GM12878 (cell line): Measurements from ENCODE around the gene ATG10. TPM values are rescaled to one million over a fixed set of nuclear protein-coding genes. Genes with fewer than 3 reads are reported as not detected.

Source experiments
- ATAC-seq: fragments of 200-7000 bp; cut with Tn5 transposase; 3 replicates; pipeline ENCODE4 v1.9.1; 2020; ENCODE audit warnings: mild to moderate bottlenecking, moderate library complexity
- BruUV-seq: library from RNA; stranded (reverse); fragments of 400-500 nt; replicated peaks from 2 replicates; lab custom pipeline; 2021; lab: Mats Ljungman, UMichigan
- CTCF ChIA-PET: fragments of 300-600 bp; sonication (Branson Sonifier 250); formaldehyde crosslinking; extraction: SDS; loops from one replicate; lab custom pipeline; 2021; ENCODE audit warnings: inconsistent platforms; lab: Yijun Ruan, JAX
- POLR2A ChIA-PET: fragments of 350-600 bp; formaldehyde crosslinking; extraction: SDS; loops from one replicate; lab custom pipeline; 2021; ENCODE audit warnings: inconsistent platforms; lab: Charles Lee
- RAD21 ChIA-PET: fragments of 300-600 bp; sonication (Branson Sonifier 250); formaldehyde crosslinking; loops from one replicate; lab custom pipeline; 2023; ENCODE audit warnings: antibody characterized with exemption; ENCODE audit not compliant: unreplicated experiment; lab: Charles Lee
- SMC1A ChIA-PET: fragments of 300-600 bp; sonication (Branson Sonifier 250); formaldehyde crosslinking; loops from one replicate; lab custom pipeline; 2023; ENCODE audit not compliant: unreplicated experiment, uncharacterized antibody; lab: Charles Lee
- DNase-seq: peaks from one replicate; pipeline ENCODE4 v3.0.0-alpha.2; 2011; ENCODE audit warnings: low read depth, low spot score
- FAIRE-seq: peaks from 3 replicates; lab custom pipeline; 2011; peaks lifted over from hg19 to GRCh38; lab: Jason Lieb, UNC
- H2AFZ ChIP-seq: 2 replicates; pipeline ENCODE4 v1.6.0; 2011; ENCODE audit warnings: low read depth, low read length, control low read depth; ENCODE audit not compliant: control insufficient read depth
- H3K27ac ChIP-seq: 2 replicates; pipeline ENCODE4 v1.5.1; 2011; ENCODE audit warnings: control low read depth; ENCODE audit not compliant: control insufficient read depth, insufficient read depth
- H3K27me3 ChIP-seq, 2 experiments: replicated peaks in 1 of 2; 2 replicates each; pipeline versions ENCODE4 v1.6.0 to v1.6.1; 2011; ENCODE audit warnings: low read length in 1 of 2; ENCODE audit not compliant: control insufficient read depth in 2 of 2, insufficient read depth in 2 of 2
- H3K36me3 ChIP-seq, 2 experiments: 2 replicates each; pipeline ENCODE4 v1.5.1; 2011; ENCODE audit warnings: low read length in 1 of 2; ENCODE audit not compliant: control insufficient read depth in 2 of 2, insufficient read depth in 2 of 2
- H3K4me1 ChIP-seq: 2 replicates; pipeline ENCODE4 v1.6.1; 2011; ENCODE audit warnings: mild to moderate bottlenecking, low read length, moderate library complexity, mixed read lengths; ENCODE audit not compliant: control insufficient read depth, insufficient read depth
- H3K4me2 ChIP-seq: 2 replicates; pipeline ENCODE4 v1.6.0; 2011; ENCODE audit warnings: control low read depth; ENCODE audit not compliant: control insufficient read depth, insufficient read depth
- H3K4me3 ChIP-seq: fragments of 200-600 bp; sonication (generic); 2 replicates; pipeline ENCODE4 v1.5.1; 2016
- H3K79me2 ChIP-seq: 2 replicates; pipeline ENCODE4 v1.6.0; 2011; ENCODE audit warnings: low read length; ENCODE audit not compliant: control insufficient read depth, insufficient read depth
- H3K9ac ChIP-seq: 2 replicates; pipeline ENCODE4 v1.8.0; 2011; ENCODE audit warnings: low read length, control low read depth, mixed read lengths; ENCODE audit not compliant: control insufficient read depth, insufficient read depth
- H3K9me3 ChIP-seq: replicated peaks from 3 replicates; pipeline ENCODE4 v1.5.1; 2011; ENCODE audit warnings: mild to moderate bottlenecking, low read length; ENCODE audit not compliant: control insufficient read depth, insufficient read depth
- H4K20me1 ChIP-seq: 2 replicates; pipeline ENCODE4 v1.6.0; 2011; ENCODE audit not compliant: control insufficient read depth, insufficient read depth
- ASH2L ChIP-seq: fragments of 300-600, 200-600 bp; sonication (generic); IDR thresholded peaks from 2 replicates; pipeline ENCODE4 v1.6.1; 2017; ENCODE audit warnings: low read depth, mild to moderate bottlenecking, borderline replicate concordance
- CHD4 ChIP-seq: fragments of 200-600 bp; sonication (generic); IDR thresholded peaks from 2 replicates; pipeline ENCODE4 v1.6.1; 2016; ENCODE audit warnings: mild to moderate bottlenecking
- CUX1 ChIP-seq: IDR thresholded peaks from 2 replicates; pipeline ENCODE4 v1.6.1; 2012; ENCODE audit warnings: improper control_type of control experiment, low read depth, low read length; ENCODE audit not compliant: insufficient replicate concordance
- E4F1 ChIP-seq: fragments of 450-650 bp; IDR thresholded peaks from 2 replicates; pipeline ENCODE4 v1.6.1; 2018; ENCODE audit warnings: borderline replicate concordance, mild to moderate bottlenecking; ENCODE audit not compliant: partially characterized antibody
- FOS ChIP-seq: IDR thresholded peaks from 3 replicates; pipeline ENCODE4 v1.6.1; 2011; ENCODE audit warnings: borderline replicate concordance; ENCODE audit not compliant: insufficient read length; ENCODE audit errors: extremely low read depth
- IRF4 ChIP-seq: IDR thresholded peaks from 2 replicates; pipeline ENCODE4 v1.6.1; 2011; ENCODE audit warnings: low read depth, low read length
- MXI1 ChIP-seq: fragments of 150-350 bp; IDR thresholded peaks from 2 replicates; pipeline ENCODE4 v1.6.1; 2011; ENCODE audit warnings: low read depth, mild to moderate bottlenecking, inconsistent platforms, low read length, improper control_type of control experiment
- NFIC ChIP-seq: IDR thresholded peaks from 2 replicates; pipeline ENCODE4 v1.6.1; 2012; ENCODE audit warnings: low read depth, mild to moderate bottlenecking, inconsistent platforms, low read length, moderate library complexity
- NFYA ChIP-seq: IDR thresholded peaks from 2 replicates; pipeline ENCODE4 v1.6.1; 2011; ENCODE audit warnings: low read depth, mild to moderate bottlenecking, low read length, improper control_type of control experiment, borderline replicate concordance
- NFYB ChIP-seq: IDR thresholded peaks from 2 replicates; pipeline ENCODE4 v1.6.1; 2011; ENCODE audit warnings: low read depth, mild to moderate bottlenecking, low read length, improper control_type of control experiment, moderate library complexity; ENCODE audit not compliant: insufficient read depth
- NR2F1 ChIP-seq: fragments of 450-650 bp; conservative IDR thresholded peaks from 2 replicates; pipeline ENCODE4 v1.6.1; 2017; ENCODE audit warnings: mild to moderate bottlenecking
- NRF1 ChIP-seq: conservative IDR thresholded peaks from 2 replicates; pipeline ENCODE4 v1.6.1; 2011; ENCODE audit warnings: mild to moderate bottlenecking, low read depth, low read length, improper control_type of control experiment
- RAD51 ChIP-seq: fragments of 450-650 bp; IDR thresholded peaks from 2 replicates; pipeline ENCODE4 v1.6.1; 2016; ENCODE audit warnings: moderate library complexity, mild to moderate bottlenecking, inconsistent platforms
- SREBF1 ChIP-seq: IDR thresholded peaks from 2 replicates; pipeline ENCODE4 v1.6.1; 2012; ENCODE audit warnings: mild to moderate bottlenecking, low read length
- TAF1 ChIP-seq: IDR thresholded peaks from 2 replicates; pipeline ENCODE4 v1.6.1; 2011; ENCODE audit warnings: mild to moderate bottlenecking, low read depth, low read length, borderline replicate concordance
- ZBED1 ChIP-seq: IDR thresholded peaks from 2 replicates; pipeline ENCODE4 v1.6.1; 2016; ENCODE audit warnings: borderline replicate concordance
- ZNF217 ChIP-seq: fragments of 450-650 bp; IDR thresholded peaks from 2 replicates; pipeline ENCODE4 v1.6.1; 2017; ENCODE audit warnings: antibody characterized with exemption, mild to moderate bottlenecking
- ZNF622 ChIP-seq: fragments of 450-650 bp; IDR thresholded peaks from 2 replicates; pipeline ENCODE4 v1.6.1; 2017; ENCODE audit warnings: mild to moderate bottlenecking, inconsistent platforms
- whole genome bisulfite sequencing: methylation state at CpG from one replicate; pipeline ENCODE4 v1.1.6; 2016; ENCODE audit warnings: low lambda C conversion rate; ENCODE audit not compliant: insufficient replicate concordance, insufficient coverage; ENCODE audit errors: missing lambda C conversion rate; 5-methylcytosine and 5-hydroxymethylcytosine counted together
- in situ Hi-C: fragments of 300-500 bp; cut with MboI; formaldehyde crosslinking; loops from 9 replicates; pipeline ENCODE4 v1.14.3; 2018; ENCODE audit warnings: mixed read lengths
- intact Hi-C: fragments of 100-400 bp; cut with micrococcal nuclease; formaldehyde crosslinking; loops from one replicate; pipeline ENCODE4 v1.14.2; 2022; ENCODE audit not compliant: unreplicated experiment
- polyA plus RNA-seq, 11 experiments: library from polyadenylated mRNA; depleted of rRNA in 4 of 11; unstranded in 6 of 11; stranded (reverse) in 5 of 11; fragments of >200 nt; fragmentation: Nextera tagmentation in 4 of 11; fragmentation: Illumina TruSeq in 1 of 11; extraction: Ambion mirVana in 4 of 11; extraction: Trizol in 1 of 11; gene quantifications; 1 replicate in 1 of 11; 2 replicates in 10 of 11; pipeline versions ENCODE4 v1.2.1 to v1.2.3, GENCODE V29; 2011 to 2016; ENCODE audit warnings: inconsistent platforms in 2 of 11, missing spikeins in 2 of 11, low read depth in 1 of 11
- total RNA-seq, 4 experiments: library from RNA; depleted of rRNA in 3 of 4; stranded (reverse); fragments of >200 nt in 3 of 4; fragmentation: Illumina TruSeq in 1 of 4; extraction: Trizol in 1 of 4; gene quantifications; 2 replicates each; pipeline versions ENCODE4 v1.2.1 to v1.2.3, GENCODE V29; 2013 to 2021

ATG10 gene
- total and polyA plus RNA-seq, 10 of the 15 experiments (the other 5 are each of a cell fraction or from before 2014, with no cell fraction given) = 3.8 to 14.4 (median 6.5) TPM

- Histone ChIP-seq H3K4me1 (no peaks in the 10 kb centered on the region), H3K79me2 (no peaks in the 10 kb centered on the region), H3K9me3 (peaks cover 9% of the 10 kb centered on the region; the same call in 2 of the 3 replicates), H2AFZ (no peak overlapping the region), H3K27me3 (no peaks in the 10 kb centered on the region), H3K4me2 (no peak overlapping the region), H3K4me3 (no peak overlapping the region), H3K36me3 (no peaks in the 10 kb centered on the region), H4K20me1 (no peaks in the 10 kb centered on the region), H3K27ac (no peak overlapping the region), H3K9ac (no peak overlapping the region)
- intact Hi-C loops = no loop called here
- ChIA-PET SMC1A (no interaction called here), CTCF (interaction anchor here (0.6 kb wide), 1 partner anchor 1667 kb away, joined by 4 read pairs; no protein-coding TSS in a partner anchor), RAD21 (no interaction called here), POLR2A (no interaction called here)
- no TSS peak for BruUV-seq
- 94% methylated on average over 3 of the region's 3 CpGs for WGBS
- FAIRE-seq = no peak
- in situ Hi-C loops = no loop called here
- TF ChIP-seq ASH2L (no peak), CHD4 (no peak), NFYA (no peak), NFIC (no peak), NRF1 (no peak), TAF1 (no peak), RAD51 (no peak), NR2F1 (no peak), SREBF1 (no peak), IRF4 (no peak), MXI1 (no peak), ZBED1 (no peak), FOS (no peak), E4F1 (no peak), ZNF217 (no peak), NFYB (no peak), ZNF622 (no peak), CUX1 (no peak)
- ATAC-seq = no peak
- DNase-seq = no peak
These were observed 73.9 kb downstream of the ATG10 start for GRCh38 chr5:82045554-82046275.
